A549 (cell line): Measurements from ENCODE around the gene SMC6. TPM values are rescaled to one million over a fixed set of nuclear protein-coding genes. Genes with fewer than 3 reads are reported as not detected.

Source experiments
- ATAC-seq, 2 experiments: fragments of 200-7000 bp in 1 of 2; fragments of >200 bp in 1 of 2; cut with Nextera tagmentation in 1 of 2; cut with Tn5 transposase in 1 of 2; 3 replicates each; pipeline versions ENCODE4 v1.8.0 to v1.9.1; 2018 to 2020; ENCODE audit warnings: mild to moderate bottlenecking in 1 of 2, moderate library complexity in 1 of 2
- CTCF ChIA-PET: fragments of 300-600 bp; sonication (Branson Sonifier 250); formaldehyde crosslinking; extraction: SDS; loops from one replicate; lab custom pipeline; 2021; ENCODE audit warnings: antibody characterized with exemption, inconsistent platforms; lab: Yijun Ruan, JAX
- POLR2A ChIA-PET: fragments of 350-600 bp; formaldehyde crosslinking; extraction: SDS; loops from one replicate; lab custom pipeline; 2021; ENCODE audit warnings: antibody characterized with exemption, inconsistent platforms; lab: Yijun Ruan, JAX
- DNase-seq, 2 experiments: peaks; one replicate each; pipeline versions ENCODE4 v3.0.0 to v3.0.0-alpha.2; 2011 to 2016; ENCODE audit warnings: low read depth in 1 of 2, low spot score in 1 of 2
- FAIRE-seq: peaks from 2 replicates; lab custom pipeline; 2011; peaks lifted over from hg19 to GRCh38; lab: Jason Lieb, UNC
- H3K27ac ChIP-seq, 2 experiments: fragments of >200 bp; sonication (Bioruptor Twin); formaldehyde crosslinking; 3 replicates each; pipeline ENCODE4 v1.5.1; 2016 to 2017
- H3K4me1 ChIP-seq: fragments of >200 bp; sonication (Bioruptor Twin); formaldehyde crosslinking; 3 replicates; pipeline ENCODE4 v1.6.1; 2016
- H3K4me2 ChIP-seq: fragments of >200 bp; sonication (Bioruptor Twin); formaldehyde crosslinking; 3 replicates; pipeline ENCODE4 v1.6.1; 2016
- H3K4me3 ChIP-seq: fragments of >200 bp; sonication (Bioruptor Twin); formaldehyde crosslinking; 3 replicates; pipeline ENCODE4 v1.5.1; 2016
- H3K9me3 ChIP-seq: fragments of >200 bp; sonication (Bioruptor Twin); formaldehyde crosslinking; 3 replicates; pipeline ENCODE4 v1.6.1; 2016
- CBX8 ChIP-seq: fragments of 200-600 bp; sonication (generic); IDR thresholded peaks from 2 replicates; pipeline ENCODE4 v1.6.1; 2016
- CEBPB ChIP-seq, 2 experiments: fragments of >200 bp in 1 of 2; sonication (Bioruptor Twin) in 1 of 2; formaldehyde crosslinking in 1 of 2; IDR thresholded peaks; 2 replicates each; pipeline ENCODE4 v1.6.1; 2012 to 2016
- CHD2 ChIP-seq: fragments of 150-350 bp; IDR thresholded peaks from 2 replicates; pipeline ENCODE4 v1.6.1; 2014; ENCODE audit warnings: low read length; ENCODE audit not compliant: partially characterized antibody
- EHF ChIP-seq: fragments of 250-450 bp; sonication (Bioruptor Pico); IDR thresholded peaks from 2 replicates; pipeline ENCODE4 v1.5.0; 2020; ENCODE audit warnings: mild to moderate bottlenecking
- EHMT2 ChIP-seq: fragments of 200-600 bp; sonication (generic); IDR thresholded peaks from 2 replicates; pipeline ENCODE4 v1.6.1; 2016; ENCODE audit warnings: antibody characterized with exemption, low read depth, mild to moderate bottlenecking, moderate library complexity
- HES2 ChIP-seq: fragments of >200 bp; sonication (Bioruptor Twin); formaldehyde crosslinking; IDR thresholded peaks from 2 replicates; pipeline ENCODE4 v1.6.1; 2016
- HEYL ChIP-seq: fragments of 250-450 bp; sonication (Bioruptor Pico); IDR thresholded peaks from 2 replicates; pipeline ENCODE4 v1.8.0; 2021; ENCODE audit warnings: mild to moderate bottlenecking, moderate library complexity
- HOXB5 ChIP-seq: fragments of 250-450 bp; sonication (Bioruptor Pico); IDR thresholded peaks from 2 replicates; pipeline ENCODE4 v1.5.0; 2020; ENCODE audit warnings: mild to moderate bottlenecking, moderate library complexity
- KDM5A ChIP-seq: fragments of 200-600 bp; sonication (generic); IDR thresholded peaks from 2 replicates; pipeline ENCODE4 v1.6.1; 2016; ENCODE audit warnings: antibody characterized with exemption, mild to moderate bottlenecking
- MAZ ChIP-seq: fragments of 150-350 bp; IDR thresholded peaks from 2 replicates; pipeline ENCODE4 v1.6.1; 2014; ENCODE audit warnings: antibody characterized with exemption, low read depth, low read length, borderline replicate concordance
- NR3C1 ChIP-seq: fragments of >200 bp; sonication (Bioruptor Twin); formaldehyde crosslinking; IDR thresholded peaks from 3 replicates; pipeline ENCODE4 v1.6.1; 2017
- PHF8 ChIP-seq: fragments of 200-600 bp; sonication (generic); IDR thresholded peaks from 2 replicates; pipeline ENCODE4 v1.6.1; 2016; ENCODE audit warnings: low read depth, mild to moderate bottlenecking, antibody characterized with exemption, moderate library complexity, borderline replicate concordance
- RAD21 ChIP-seq, 2 experiments: fragments of >200 bp in 1 of 2; sonication (Bioruptor Twin) in 1 of 2; formaldehyde crosslinking in 1 of 2; IDR thresholded peaks in 1 of 2; conservative IDR thresholded peaks in 1 of 2; 2 replicates in 1 of 2; 3 replicates in 1 of 2; pipeline ENCODE4 v1.6.1; 2012 to 2018; ENCODE audit warnings: inconsistent platforms in 1 of 2
- RARB ChIP-seq: fragments of 250-450 bp; sonication (Bioruptor Pico); IDR thresholded peaks from 2 replicates; pipeline ENCODE4 v1.8.0; 2021; ENCODE audit warnings: mild to moderate bottlenecking, moderate library complexity
- RFX5 ChIP-seq: fragments of 450-650 bp; IDR thresholded peaks from 2 replicates; pipeline ENCODE4 v1.7.1; 2014; ENCODE audit warnings: antibody characterized with exemption, mild to moderate bottlenecking, moderate library complexity
- SMC3 ChIP-seq: fragments of >200 bp; sonication (Bioruptor Twin); formaldehyde crosslinking; IDR thresholded peaks from 3 replicates; pipeline ENCODE4 v1.6.1; 2018; ENCODE audit warnings: inconsistent platforms
- TP53 ChIP-seq: fragments of 250-450 bp; sonication (Bioruptor Pico); IDR thresholded peaks from 2 replicates; pipeline ENCODE4 v1.5.0; 2021; ENCODE audit warnings: mild to moderate bottlenecking, moderate library complexity
- ZFP36 ChIP-seq: fragments of 450-650 bp; IDR thresholded peaks from 2 replicates; pipeline ENCODE4 v1.6.1; 2014; ENCODE audit warnings: borderline replicate concordance; ENCODE audit not compliant: partially characterized antibody
- ZSCAN20 ChIP-seq: fragments of 250-450 bp; sonication (Bioruptor Pico); IDR thresholded peaks from 2 replicates; pipeline ENCODE4 v1.8.0; 2022; ENCODE audit warnings: mild to moderate bottlenecking, moderate library complexity
- WGBS: methylation state at CpG from one replicate; pipeline ENCODE4 v1.1.6; 2017; ENCODE audit errors: missing lambda C conversion rate; 5-methylcytosine and 5-hydroxymethylcytosine counted together
- polyA plus RNA-seq, 4 experiments: library from polyadenylated mRNA; depleted of rRNA in 3 of 4; stranded (reverse); fragments of >200 nt; fragmentation: RNase III in 1 of 4; extraction: RNeasy Plus Mini Kit Qiagen cat#74134 plus additional on column Dnase treatment in 1 of 4; gene quantifications; 2 replicates in 3 of 4; 3 replicates in 1 of 4; pipeline ENCODE4 v1.2.3, GENCODE V29; 2011 to 2017
- TF ChIP-seq, protein P1 (sequence below): fragments of 250-450 bp; sonication (Bioruptor Pico); IDR thresholded peaks from 2 replicates; pipeline ENCODE4 v1.5.0; 2021; ENCODE audit warnings: mild to moderate bottlenecking, moderate library complexity, borderline replicate concordance
- TF ChIP-seq, protein P2 (sequence below): IDR thresholded peaks from 2 replicates; pipeline ENCODE4 v1.6.1; 2012
- TF ChIP-seq, protein P3 (sequence below): IDR thresholded peaks from 2 replicates; pipeline ENCODE4 v1.6.1; 2012; ENCODE audit warnings: low read depth, borderline replicate concordance
- TF ChIP-seq, protein P4 (sequence below): fragments of 200-600 bp; sonication (generic); IDR thresholded peaks from 2 replicates; pipeline ENCODE4 v1.6.1; 2016; ENCODE audit warnings: antibody characterized with exemption, mild to moderate bottlenecking, moderate library complexity
- TF ChIP-seq, protein P5 (sequence below): fragments of >200 bp; sonication (Bioruptor Twin); formaldehyde crosslinking; IDR thresholded peaks from 3 replicates; pipeline ENCODE4 v1.5.1; 2016

Gene SMC6
- polyA plus RNA-seq, 2 of the 4 experiments (the other 2 are of a cell fraction) = 29.9 to 51.6 TPM

DNA sequence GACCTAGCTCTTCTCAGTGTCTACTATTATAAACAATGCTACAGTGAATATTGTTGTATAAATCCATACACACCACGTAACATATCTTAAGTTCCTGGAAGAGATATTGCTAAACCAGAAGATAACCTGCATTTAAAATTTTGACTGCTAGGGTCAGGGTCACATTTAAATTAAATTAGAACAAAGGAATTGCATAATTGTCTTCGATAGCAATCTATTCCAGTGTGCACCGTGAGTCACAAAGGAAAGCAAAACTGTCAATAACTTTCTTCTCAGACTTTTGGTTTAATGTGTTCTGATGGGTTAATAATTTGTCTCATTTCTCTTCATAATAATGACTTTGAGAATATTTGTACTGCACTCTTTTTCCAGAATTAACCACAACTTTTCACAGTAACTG lies 4.5 kb upstream of the SMC6 start:
- H3K27ac ChIP-seq = peak overlapping the region; percentile 9 to 49; a peak in 2 of 6 replicates
- POLR2A ChIA-PET = no interaction called here
- peak overlapping the region; percentile 77 for H3K4me2 ChIP-seq
- FAIRE-seq (no peak), DNase-seq (no peak), ATAC-seq (no peak)
- no peaks in the 10 kb centered on the region for H3K9me3 ChIP-seq
- WGBS = 70% methylated on average over 3 of the region's 3 CpGs
- TF ChIP-seq, protein P1, sequence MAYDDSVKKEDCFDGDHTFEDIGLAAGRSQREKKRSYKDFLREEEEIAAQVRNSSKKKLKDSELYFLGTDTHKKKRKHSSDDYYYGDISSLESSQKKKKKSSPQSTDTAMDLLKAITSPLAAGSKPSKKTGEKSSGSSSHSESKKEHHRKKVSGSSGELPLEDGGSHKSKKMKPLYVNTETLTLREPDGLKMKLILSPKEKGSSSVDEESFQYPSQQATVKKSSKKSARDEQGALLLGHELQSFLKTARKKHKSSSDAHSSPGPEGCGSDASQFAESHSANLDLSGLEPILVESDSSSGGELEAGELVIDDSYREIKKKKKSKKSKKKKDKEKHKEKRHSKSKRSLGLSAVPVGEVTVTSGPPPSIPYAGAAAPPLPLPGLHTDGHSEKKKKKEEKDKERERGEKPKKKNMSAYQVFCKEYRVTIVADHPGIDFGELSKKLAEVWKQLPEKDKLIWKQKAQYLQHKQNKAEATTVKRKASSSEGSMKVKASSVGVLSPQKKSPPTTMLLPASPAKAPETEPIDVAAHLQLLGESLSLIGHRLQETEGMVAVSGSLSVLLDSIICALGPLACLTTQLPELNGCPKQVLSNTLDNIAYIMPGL (CRISPR knock-in tag) = no peak
- no peak for TF ChIP-seq HOXB5
- TF ChIP-seq HES2 = no peak
- TF ChIP-seq TP53 (CRISPR knock-in tag) = no peak
- TF ChIP-seq, protein P2, sequence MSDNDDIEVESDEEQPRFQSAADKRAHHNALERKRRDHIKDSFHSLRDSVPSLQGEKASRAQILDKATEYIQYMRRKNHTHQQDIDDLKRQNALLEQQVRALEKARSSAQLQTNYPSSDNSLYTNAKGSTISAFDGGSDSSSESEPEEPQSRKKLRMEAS = no peak
- no peak for TF ChIP-seq RFX5
- 0 out of 4 replicates have a peak, but pooled peaks of 1 of the 2 experiments have one; percentile 9 for TF ChIP-seq CEBPB (IDR thresholded peaks at IDR 0.05)
- TF ChIP-seq, all 56 proteins: peak for 1
- Histone ChIP-seq H3K4me1 (peaks cover 43% of the 10 kb centered on the region), H3K4me3 (no peak overlapping the region)
- CTCF ChIA-PET = no interaction called here

GRCh38 chr2:17757321-17757720 lies 3.7 kb upstream of the SMC6 start:
- Histone ChIP-seq H3K4me1 (peaks cover 46% of the 10 kb centered on the region), H3K4me2 (peak overlapping the region; percentile 77), H3K4me3 (no peak overlapping the region), H3K27ac (peak overlapping the region; percentile 15 to 49; a peak in 4 of 6 replicates), H3K9me3 (no peaks in the 10 kb centered on the region)
- DNase-seq (peak in 1 of 2 experiments; percentile 63), FAIRE-seq (no peak), ATAC-seq (no peak)
- ChIA-PET CTCF (interaction anchor here (0.7 kb wide), 1 partner anchor 99 kb away, joined by 3 read pairs; no protein-coding TSS in a partner anchor), POLR2A (no interaction called here)
- TF ChIP-seq KDM5A (0 out of 2 replicates have a peak, but pooled peaks have one; percentile 7), SMC3 (no peak)
- 16% methylated on average over 2 of the region's 2 CpGs for WGBS

GRCh38 chr2:17756668-17757067 lies 3.1 kb upstream of the SMC6 start:
- Histone ChIP-seq H3K4me3 (no peak overlapping the region), H3K4me1 (peaks cover 52% of the 10 kb centered on the region), H3K4me2 (peak overlapping the region; percentile 77), H3K9me3 (no peaks in the 10 kb centered on the region), H3K27ac (0 out of 6 replicates have a peak overlapping the region, but pooled peaks of 1 of the 2 experiments have one; percentile 7)
- 87% methylated on average over 6 of the region's 6 CpGs for WGBS
- DNase-seq (no peak), ATAC-seq (no peak), FAIRE-seq (peak; percentile 61)
- ChIA-PET POLR2A (no interaction called here), CTCF (interaction anchor here (0.7 to 2.0 kb wide), 2 partner anchors 37 to 98 kb away, joined by 3 to 7 read pairs; no protein-coding TSS in a partner anchor)
- TF ChIP-seq, protein P3, sequence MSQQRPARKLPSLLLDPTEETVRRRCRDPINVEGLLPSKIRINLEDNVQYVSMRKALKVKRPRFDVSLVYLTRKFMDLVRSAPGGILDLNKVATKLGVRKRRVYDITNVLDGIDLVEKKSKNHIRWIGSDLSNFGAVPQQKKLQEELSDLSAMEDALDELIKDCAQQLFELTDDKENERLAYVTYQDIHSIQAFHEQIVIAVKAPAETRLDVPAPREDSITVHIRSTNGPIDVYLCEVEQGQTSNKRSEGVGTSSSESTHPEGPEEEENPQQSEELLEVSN = no peak
- TF ChIP-seq PHF8 (no peak), ZSCAN20 (CRISPR knock-in tag) (no peak), HES2 (no peak), RARB (no peak), NR3C1 (no peak), HEYL (CRISPR knock-in tag) (no peak), CBX8 (no peak), CHD2 (no peak), RAD21 (conservative IDR thresholded peaks at IDR 0.05 in 1 of 2, IDR thresholded peaks at IDR 0.05 in 1 of 2) (no peak), ZFP36 (no peak), EHMT2 (no peak), EHF (CRISPR knock-in tag) (no peak), MAZ (no peak)
- TF ChIP-seq, protein P4, sequence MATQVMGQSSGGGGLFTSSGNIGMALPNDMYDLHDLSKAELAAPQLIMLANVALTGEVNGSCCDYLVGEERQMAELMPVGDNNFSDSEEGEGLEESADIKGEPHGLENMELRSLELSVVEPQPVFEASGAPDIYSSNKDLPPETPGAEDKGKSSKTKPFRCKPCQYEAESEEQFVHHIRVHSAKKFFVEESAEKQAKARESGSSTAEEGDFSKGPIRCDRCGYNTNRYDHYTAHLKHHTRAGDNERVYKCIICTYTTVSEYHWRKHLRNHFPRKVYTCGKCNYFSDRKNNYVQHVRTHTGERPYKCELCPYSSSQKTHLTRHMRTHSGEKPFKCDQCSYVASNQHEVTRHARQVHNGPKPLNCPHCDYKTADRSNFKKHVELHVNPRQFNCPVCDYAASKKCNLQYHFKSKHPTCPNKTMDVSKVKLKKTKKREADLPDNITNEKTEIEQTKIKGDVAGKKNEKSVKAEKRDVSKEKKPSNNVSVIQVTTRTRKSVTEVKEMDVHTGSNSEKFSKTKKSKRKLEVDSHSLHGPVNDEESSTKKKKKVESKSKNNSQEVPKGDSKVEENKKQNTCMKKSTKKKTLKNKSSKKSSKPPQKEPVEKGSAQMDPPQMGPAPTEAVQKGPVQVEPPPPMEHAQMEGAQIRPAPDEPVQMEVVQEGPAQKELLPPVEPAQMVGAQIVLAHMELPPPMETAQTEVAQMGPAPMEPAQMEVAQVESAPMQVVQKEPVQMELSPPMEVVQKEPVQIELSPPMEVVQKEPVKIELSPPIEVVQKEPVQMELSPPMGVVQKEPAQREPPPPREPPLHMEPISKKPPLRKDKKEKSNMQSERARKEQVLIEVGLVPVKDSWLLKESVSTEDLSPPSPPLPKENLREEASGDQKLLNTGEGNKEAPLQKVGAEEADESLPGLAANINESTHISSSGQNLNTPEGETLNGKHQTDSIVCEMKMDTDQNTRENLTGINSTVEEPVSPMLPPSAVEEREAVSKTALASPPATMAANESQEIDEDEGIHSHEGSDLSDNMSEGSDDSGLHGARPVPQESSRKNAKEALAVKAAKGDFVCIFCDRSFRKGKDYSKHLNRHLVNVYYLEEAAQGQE = no peak
- TF ChIP-seq, protein P5, sequence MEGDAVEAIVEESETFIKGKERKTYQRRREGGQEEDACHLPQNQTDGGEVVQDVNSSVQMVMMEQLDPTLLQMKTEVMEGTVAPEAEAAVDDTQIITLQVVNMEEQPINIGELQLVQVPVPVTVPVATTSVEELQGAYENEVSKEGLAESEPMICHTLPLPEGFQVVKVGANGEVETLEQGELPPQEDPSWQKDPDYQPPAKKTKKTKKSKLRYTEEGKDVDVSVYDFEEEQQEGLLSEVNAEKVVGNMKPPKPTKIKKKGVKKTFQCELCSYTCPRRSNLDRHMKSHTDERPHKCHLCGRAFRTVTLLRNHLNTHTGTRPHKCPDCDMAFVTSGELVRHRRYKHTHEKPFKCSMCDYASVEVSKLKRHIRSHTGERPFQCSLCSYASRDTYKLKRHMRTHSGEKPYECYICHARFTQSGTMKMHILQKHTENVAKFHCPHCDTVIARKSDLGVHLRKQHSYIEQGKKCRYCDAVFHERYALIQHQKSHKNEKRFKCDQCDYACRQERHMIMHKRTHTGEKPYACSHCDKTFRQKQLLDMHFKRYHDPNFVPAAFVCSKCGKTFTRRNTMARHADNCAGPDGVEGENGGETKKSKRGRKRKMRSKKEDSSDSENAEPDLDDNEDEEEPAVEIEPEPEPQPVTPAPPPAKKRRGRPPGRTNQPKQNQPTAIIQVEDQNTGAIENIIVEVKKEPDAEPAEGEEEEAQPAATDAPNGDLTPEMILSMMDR = no peak
- TF ChIP-seq, protein P2 = no peak
